ENCODE measurements around the gene CLPTM1L. TPM values are rescaled to one million over a fixed set of nuclear protein-coding genes. Genes with fewer than 3 reads are reported as not detected.
A peak's percentile ranks its signal among the peaks of the same experiment; 100 is the strongest.

Gene CLPTM1L
- total and polyA plus RNA-seq, 9 of the 15 experiments (the other 6 are each of a cell fraction or from before 2014, with no cell fraction given): 3.5 to 217 (median 177) TPM

GRCh38 chr5:1294206-1294834 lies 50.6 kb downstream of the CLPTM1L start:
- Histone ChIP-seq H3K4me3 (peak overlapping the region; percentile 28; the same call in 1 of the 2 replicates), H3K9ac (ENCODE audit: insufficient read depth in 1 of 2, low read depth in 2 of 2, low read length in 2 of 2) (peak overlapping the region in 1 of 2 experiments; percentile 85; a peak in 2 of 4 replicates), H3K9me1 (ENCODE audit: control insufficient read depth, insufficient read depth, low read length) (no peaks in the 10 kb centered on the region), H3K36me3 (ENCODE audit: control insufficient read depth, insufficient read depth, low read length) (no peaks in the 10 kb centered on the region), H3K27me3 (ENCODE audit: control insufficient read depth in 2 of 2, insufficient read depth in 2 of 2, low read length in 2 of 2) (peaks cover 25 to 52% of the 10 kb centered on the region in 2 experiments), H3K27ac (ENCODE audit: extremely low read depth, low read depth, low read length) (no peak overlapping the region), H3K79me2 (ENCODE audit: control insufficient read depth, insufficient read depth, low read length) (no peaks in the 10 kb centered on the region), H3K4me1 (replicated peaks in 1 of 2; ENCODE audit: control insufficient read depth in 2 of 2, insufficient read depth in 2 of 2, low read length in 2 of 2) (peaks cover 0 to 55% of the 10 kb centered on the region in 2 experiments; a peak in 2 of 5 replicates), H2AFZ (ENCODE audit: low read depth, low read length) (no peak overlapping the region), H4K20me1 (replicated peaks; ENCODE audit: control insufficient read depth, insufficient read depth, low read length) (peaks cover 7% of the 10 kb centered on the region; the same call in 1 of the 2 replicates), H3K9me3 (replicated peaks; ENCODE audit: control insufficient read depth, insufficient read depth, low read depth, low read length) (no peaks in the 10 kb centered on the region), H3K4me2 (ENCODE audit: insufficient read depth, low read length) (no peak overlapping the region; the same call in 1 of the 2 replicates)
- BruUV-seq (replicated peaks): no TSS peak
- FAIRE-seq (no peak), DNase-seq (ENCODE audit: extremely low read depth in 1 of 4, low spot score in 3 of 4) (peak in 3 of 4 experiments; percentile 30 to 54 (median 51)), ATAC-seq (peak; percentile 65)
- 39% methylated on average over 47 of the region's 69 CpGs for WGBS (ENCODE audit: insufficient coverage, low coverage, missing lambda C conversion rate)
- ChIA-PET POLR2A (interaction anchor here (0.6 to 1.0 kb wide), 2 partner anchors 17 to 21 kb away, joined by 3 read pairs; no protein-coding TSS in a partner anchor), CTCF (ENCODE audit: low intra/inter-chr PET ratio) (interaction anchor here (0.5 kb wide), 1 partner anchor 287 kb away, joined by 3 read pairs; no protein-coding TSS in a partner anchor)
- intact Hi-C loops (cut with micrococcal nuclease): no loop called here
- in situ Hi-C loops (cut with MboI): no loop called here
- peak in 1 of 2 experiments; percentile 27; a peak in 2 of 4 replicates for TF ChIP-seq NRF1 (conservative IDR thresholded peaks at IDR 0.05 in 1 of 2, IDR thresholded peaks at IDR 0.05 in 1 of 2)
- TF ChIP-seq RBFOX2 (IDR thresholded peaks at IDR 0.05; ENCODE audit: low read depth, low read length): peak; percentile 40; the same call in 1 of the 2 replicates
- TF ChIP-seq HNRNPL (IDR thresholded peaks at IDR 0.05; ENCODE audit: low read depth, low read length): peak; percentile 79
- TF ChIP-seq POLR2AphosphoS2 (IDR thresholded peaks at IDR 0.05; ENCODE audit: low read length): no peak
- TF ChIP-seq E2F6 (IDR thresholded peaks at IDR 0.05; ENCODE audit: borderline replicate concordance in 1 of 2, extremely low read depth in 1 of 2, insufficient read depth in 1 of 2, insufficient read length in 1 of 2, low read depth in 1 of 2, low read length in 1 of 2, poor library complexity in 1 of 2, severe bottlenecking in 1 of 2): peak in 1 of 2 experiments; percentile 85
- TF ChIP-seq L3MBTL2 (IDR thresholded peaks at IDR 0.05): peak; percentile 34; the same call in 1 of the 2 replicates
- peak; percentile 22; the same call in 1 of the 2 replicates for TF ChIP-seq MGA (IDR thresholded peaks at IDR 0.05)
- TF ChIP-seq TGIF2 (CRISPR knock-in tag; IDR thresholded peaks at IDR 0.05): no peak

All from K562 (cell line).